HG03571 (cell line): ENCODE data around the gene AURKAIP1.
"Not testable (repeated sequence)": the region's sequence is repeated elsewhere in the genome, so short reads cannot be mapped to it uniquely, and the experiment has no call there.

Experiments
- ATAC-seq: cut with Tn5 transposase; IDR thresholded peaks from one replicate; pipeline ENCODE4 v1.9.1; 2021; ENCODE audit not compliant: unreplicated experiment

Gene AURKAIP1

DNA sequence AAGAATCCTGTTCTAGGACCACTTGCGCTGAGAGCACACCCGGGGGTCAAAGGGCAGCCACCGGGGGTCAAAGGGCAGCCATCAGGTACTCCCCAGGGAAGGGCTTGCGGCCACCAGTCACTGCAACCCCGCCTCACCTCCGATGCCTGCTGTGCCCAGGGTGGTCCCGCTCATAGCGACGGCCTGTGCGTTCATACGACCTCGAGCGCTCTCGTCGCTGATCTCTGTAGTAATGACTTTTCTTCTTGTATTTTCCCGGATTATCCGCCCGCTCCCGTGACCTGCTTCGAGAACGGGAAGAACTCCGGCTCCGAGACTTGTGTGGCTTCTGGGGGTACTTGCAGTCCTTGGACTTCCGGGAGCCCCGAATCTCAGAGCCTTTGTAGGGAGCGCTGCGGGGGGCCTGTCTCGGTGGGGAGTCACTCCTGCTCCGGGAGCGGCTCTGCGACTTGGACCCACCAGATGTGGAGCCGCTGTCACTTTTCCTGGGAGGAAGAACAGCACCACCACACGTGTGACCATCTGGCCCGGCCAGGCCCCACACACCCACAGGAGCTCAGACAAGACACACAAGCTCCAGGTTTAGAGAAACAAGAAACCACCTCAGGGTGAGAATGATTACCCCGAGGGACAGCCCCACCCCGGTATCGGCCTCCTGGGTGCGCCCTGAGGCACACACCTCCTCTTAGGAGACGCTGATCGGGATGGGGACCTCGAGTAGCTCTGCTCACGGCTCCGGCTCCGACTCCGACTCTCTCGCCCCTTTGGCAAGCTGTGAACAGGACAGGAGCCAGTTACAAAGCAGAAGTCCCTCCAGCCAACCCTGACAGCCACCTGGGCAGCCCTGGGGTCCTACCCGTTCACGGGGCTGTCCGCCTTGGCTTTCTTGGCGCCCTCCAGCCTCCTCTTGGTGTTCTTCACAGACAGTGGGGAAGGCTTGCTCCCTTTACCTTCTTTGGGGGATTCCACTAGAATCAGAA, 12.4 kb upstream of the AURKAIP1 start:
- ATAC-seq, result no peak

DNA sequence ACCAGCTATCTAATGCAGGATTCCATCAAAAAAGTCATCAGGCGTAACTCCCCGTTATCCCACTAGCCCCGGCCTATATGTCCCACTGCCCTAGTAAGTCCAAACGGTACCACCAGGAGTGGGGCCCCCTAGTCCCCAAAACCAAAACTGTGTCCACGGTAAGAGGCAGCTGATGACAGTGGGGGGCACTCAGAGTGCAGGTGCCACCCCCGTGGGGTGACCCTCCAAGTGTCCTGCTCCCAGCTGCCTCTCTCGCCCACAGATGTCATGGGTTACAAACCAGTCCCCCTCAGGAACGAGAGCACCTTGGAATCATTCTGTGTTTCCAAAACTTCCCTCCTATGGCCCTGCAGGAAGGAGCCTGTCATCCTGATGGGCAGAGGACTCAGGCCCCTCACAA, 10.9 kb upstream of the AURKAIP1 start:
- no peak for ATAC-seq

DNA sequence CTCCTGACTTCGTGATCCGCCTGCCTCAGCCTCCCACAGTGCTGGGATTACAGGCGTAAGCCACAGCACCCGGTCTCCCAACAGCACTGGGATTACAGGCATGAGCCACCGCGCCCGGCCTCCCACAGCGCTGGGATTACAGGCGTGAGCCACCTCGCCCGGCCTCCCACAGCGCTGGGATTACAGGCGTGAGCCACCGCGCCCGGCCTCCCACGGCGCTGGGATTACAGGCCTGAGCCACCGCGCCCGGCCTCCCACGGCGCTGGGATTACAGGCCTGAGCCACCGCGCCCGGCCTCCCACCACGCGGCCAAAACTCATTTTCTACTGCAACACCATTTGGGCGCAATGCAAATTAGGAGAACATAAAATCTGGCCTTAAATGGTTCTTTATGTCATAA, 10.3 kb upstream of the AURKAIP1 start:
- not testable (repeated sequence) for ATAC-seq

DNA sequence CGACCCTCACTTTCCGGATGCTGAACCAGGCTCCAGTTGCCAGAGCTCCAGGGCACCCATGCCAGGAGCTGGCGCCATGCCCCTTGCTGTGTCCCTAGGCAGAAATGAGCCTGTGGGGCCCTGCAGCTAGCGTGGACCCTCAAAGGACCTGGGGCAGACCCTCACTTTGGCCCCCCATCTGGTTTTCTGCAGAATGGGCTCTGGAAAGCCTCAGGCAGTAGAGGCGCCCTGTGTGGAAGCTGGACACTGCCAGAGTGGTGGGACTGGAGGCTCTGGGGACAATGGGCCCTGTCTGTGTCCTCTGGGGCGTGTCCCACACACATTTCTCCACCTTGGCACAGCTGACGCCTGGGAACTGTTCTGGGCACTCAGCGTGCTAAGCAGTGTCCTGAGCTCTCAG, 6.3 kb upstream of the AURKAIP1 start:
- no peak for ATAC-seq

DNA sequence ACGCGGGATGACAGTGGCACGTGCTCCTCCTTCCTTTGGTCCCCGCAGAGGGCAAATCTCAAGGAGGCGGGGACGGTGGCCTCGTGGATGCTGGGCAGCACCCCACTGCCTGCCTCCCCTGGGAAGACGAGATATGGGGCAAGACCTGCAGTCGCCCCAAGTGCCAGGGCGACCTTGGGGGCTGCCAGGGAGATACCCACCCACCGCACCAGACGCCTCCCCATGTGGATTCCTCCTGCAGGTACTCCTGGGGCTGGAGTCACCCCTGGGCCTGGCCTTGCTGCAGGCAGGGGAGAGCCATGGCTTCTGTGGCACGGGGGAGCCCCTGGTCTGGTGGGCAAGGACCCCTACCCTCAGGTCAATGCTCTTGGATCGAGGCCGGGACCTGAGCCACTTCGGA, 5.9 kb upstream of the AURKAIP1 start:
- ATAC-seq, result no peak

DNA sequence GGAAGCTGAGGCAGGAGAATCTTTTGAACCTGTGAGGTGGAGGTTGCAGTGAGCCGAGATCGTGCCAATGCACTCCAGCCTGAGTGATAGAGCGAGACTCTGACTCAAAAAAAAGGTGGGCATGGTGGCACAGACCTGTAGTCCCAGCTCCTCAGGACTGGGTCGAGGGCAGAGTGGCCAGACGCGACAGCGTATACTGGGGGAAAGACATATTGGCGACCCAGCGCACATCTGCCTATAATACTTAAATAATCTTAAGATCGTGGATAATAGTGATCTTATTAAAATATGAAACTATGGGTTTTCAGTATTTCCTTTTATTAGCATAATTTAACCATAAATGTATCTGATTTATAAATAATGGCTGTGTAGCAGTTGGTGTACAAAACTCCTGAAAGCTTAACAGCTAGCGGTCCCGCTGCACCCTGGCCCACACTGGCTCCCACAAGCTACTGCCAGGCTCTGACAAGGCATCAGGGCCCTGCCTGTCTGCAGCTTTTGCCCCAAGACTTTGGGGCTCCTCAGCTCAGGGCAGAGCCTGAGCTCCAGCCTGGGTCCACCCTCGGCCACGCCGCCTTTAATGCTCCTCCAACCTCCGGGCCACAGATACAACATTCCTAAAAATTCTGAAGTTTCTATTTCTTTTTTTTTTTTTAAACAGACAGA, 2.7 kb upstream of the AURKAIP1 start:
- no peak for ATAC-seq

DNA sequence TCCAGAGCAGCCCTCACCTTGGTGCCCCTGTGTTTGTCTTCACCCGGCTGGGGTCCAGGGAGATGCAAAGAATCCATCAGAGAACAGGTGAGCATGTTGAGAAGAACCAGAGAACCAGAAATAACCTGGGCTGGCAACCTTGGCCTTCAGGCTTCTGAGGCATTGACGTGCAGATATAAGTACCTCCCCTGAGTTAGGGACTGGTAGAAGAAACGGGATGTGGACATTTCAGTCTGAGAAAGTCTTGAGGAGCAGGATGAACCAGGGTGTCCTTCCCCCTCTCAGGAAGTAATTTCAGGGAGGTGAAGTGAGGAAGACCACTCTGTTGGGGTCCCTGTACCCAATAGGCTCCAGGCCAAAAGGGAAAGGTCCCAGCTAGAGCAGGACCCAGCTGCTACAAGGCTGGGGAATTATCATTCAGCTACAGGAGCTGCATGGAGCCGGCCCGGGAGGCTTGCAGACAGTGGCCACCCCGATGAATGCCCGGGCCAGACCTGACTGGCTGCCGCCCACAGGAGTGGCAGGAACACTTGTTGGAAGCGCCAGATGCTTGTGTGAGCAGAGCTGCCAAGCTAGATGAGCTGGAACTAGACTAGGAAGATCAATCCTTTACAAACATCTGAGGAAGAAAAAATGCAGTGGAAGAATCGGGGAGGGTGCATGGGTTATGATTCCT, 1.7 kb upstream of the AURKAIP1 start:
- ATAC-seq, result no peak

DNA sequence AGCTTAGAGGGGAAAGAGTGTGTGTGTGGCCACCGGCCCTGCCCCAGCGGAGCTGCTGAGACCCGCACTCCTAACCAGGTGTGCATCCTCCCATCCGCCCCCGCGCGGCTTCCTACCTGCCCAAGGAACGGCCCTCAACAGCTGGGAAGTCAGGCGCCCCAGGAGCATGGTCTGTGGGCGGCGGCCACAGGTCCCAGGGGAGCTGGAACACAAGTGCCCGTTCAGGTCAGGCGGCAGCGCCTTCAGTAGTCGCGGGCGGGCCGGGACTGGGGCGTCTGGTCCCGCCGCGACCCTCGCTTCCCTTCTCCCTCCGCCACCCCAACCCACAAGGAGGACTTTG, 448 bp downstream of the AURKAIP1 start:
- peak; percentile 1 for ATAC-seq

DNA sequence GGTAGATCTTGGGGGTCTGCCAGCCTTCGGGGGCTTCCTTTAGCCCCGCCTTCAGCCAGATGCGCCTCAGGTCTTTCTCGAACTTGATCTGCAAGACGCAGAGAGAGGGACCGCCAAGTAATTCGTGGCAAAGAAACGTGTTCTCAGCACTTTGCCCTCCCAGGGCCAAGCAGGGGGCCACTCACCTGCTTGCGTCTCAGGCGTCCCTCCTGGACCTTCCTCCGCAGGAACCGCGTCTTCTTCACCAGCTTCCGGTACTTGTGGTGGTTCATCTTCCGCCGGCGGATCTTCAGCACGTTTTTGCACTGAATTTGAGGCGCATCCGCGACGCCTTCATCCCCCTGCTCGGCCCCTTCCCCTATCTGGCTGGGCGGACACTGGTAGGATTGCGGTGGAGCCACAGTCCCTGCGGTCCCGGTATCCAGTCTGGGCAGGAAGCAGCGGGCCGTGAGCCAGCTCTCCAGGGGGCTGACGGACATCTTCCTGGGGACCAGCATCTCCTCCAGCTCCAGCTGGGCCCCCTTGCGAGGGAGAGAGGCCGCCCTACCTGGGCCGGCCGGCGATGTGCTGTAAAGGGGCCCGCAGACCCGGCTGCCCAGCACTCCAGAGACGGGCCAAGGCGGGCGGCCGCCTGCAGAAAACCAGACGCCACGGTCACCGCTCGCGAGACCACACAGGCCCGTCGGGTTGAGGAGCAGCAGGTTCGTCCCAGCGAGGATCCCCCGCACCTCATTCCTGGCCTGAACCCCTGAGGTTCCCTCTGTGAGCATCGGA, 1.0 kb downstream of the AURKAIP1 start:
- no peak for ATAC-seq

DNA sequence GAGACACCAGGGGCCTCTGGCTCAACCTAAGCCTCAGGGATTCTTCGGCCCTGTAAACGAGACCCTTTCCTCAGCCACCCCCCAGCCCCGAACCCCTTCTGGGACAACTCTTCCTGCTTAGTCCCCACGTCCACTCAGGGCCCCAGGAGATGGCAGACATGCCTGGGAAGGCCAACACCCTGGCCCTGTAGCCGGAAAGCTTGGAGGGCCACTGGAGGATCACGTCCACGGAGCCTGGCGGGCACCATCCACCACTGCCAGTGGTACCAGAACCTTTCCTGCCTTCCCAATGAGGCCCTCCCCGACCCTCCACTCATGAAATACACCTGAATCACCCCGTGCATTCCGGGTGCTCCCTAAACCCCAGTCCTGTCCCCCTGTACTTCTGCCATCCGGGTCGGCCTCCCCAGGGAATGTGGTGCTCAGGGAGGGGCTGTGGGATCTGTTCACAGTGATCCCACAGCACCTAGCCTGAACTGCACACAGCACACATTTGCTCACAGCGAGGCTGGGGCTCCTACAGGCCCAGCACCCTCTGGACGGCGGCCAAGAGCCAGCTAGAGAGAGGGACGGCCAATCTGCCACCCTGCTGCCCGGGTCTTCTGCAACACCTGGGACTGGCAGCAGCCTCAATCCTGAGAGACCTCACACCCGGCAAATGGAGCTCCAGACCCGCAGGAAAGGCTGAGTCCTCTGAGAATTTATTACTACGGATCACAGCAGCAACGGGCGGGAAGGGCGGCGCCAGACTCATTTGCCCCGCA, 1.8 kb downstream of the AURKAIP1 start:
- ATAC-seq, result no peak

DNA sequence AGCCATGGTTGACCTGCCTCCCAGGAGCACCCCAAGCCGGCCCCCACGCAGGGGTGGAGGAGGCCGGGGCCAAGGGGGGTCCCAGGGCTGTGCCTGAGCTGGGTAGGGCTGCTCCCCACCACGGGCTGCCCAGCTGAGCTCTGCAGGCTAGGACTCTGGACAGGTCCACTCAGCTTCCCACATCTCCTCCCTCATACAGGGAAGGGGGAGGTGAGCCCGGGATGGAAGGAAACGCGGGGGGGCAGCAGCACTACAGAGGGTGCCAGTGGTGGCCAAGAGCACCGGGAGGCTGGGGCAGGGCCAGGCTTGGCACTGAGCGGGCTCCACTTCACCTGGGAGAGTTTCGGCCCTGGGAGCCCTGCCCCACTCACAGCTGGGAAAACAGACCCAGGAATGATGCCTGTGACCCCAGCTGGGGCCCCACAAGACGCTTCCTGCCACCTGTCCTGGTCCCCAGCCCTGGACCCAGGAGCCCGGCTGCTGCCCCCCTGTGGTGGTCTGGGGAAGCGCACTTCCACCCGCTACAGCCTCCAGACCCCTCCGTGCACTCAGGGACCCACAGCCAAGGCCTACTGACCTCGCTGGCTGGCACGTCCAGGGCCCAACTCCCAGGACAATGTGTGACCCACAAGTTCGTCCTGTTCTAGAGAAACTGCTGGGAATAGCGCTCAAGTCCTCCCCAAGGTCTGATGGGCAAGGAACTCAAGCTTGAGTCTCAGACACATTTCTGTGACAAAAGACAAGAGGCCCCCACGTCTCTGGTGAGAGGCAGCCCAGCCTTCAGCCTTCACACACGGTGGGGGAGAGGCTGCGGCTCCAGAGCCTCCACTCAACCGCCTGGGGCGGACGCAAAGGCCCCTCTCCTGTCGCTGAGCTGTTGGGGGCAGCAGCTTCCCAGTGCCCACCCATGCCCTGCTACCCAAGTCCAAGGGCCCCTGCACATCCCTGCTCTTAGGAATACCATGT, 3.0 kb downstream of the AURKAIP1 start:
- no peak for ATAC-seq

DNA sequence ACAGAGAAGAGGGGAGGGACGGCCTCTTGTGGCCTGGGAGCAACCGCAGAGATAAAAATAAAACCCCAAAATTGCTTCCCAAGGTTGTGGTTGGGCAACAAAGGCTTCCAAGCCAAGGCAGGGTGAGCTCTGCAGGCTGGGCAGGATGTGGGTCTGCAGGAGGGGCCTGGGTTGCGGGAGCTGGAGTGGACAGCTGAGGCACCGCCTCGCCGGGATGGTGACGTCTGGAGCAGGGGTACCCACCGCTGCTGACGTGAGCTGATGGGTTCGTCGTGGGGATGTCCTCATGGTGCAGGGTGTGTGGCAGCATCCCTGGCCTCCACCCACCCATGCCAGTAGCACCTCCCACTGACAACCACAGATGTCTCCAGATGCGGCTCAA, 3.7 kb downstream of the AURKAIP1 start:
- no peak for ATAC-seq

DNA sequence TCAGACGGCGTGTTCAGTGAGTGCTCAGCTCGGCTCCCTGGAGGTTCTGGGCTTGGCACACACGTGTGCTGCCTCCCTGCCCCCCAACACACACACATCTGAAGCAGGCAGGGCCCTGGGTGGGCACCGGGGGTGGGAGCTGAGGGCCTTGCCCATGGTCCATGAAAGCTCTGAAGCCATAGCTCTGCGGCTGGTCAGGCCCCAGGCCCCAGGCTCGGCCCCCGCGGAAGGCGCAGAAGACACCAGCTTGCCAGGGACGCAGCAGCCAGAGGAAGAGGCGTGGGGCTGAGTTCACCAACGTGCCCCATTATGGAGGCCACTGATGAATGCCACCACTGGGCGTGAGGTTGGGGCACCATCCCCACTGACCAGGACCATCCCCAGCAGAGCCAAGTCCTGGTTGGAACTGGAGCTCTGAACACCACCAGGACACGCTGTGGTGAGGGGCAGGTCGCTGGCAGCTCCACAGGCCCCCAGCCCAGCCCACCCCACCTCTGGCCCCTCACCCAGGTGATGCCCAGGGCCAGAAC, 4.2 kb downstream of the AURKAIP1 start:
- ATAC-seq, result no peak

DNA sequence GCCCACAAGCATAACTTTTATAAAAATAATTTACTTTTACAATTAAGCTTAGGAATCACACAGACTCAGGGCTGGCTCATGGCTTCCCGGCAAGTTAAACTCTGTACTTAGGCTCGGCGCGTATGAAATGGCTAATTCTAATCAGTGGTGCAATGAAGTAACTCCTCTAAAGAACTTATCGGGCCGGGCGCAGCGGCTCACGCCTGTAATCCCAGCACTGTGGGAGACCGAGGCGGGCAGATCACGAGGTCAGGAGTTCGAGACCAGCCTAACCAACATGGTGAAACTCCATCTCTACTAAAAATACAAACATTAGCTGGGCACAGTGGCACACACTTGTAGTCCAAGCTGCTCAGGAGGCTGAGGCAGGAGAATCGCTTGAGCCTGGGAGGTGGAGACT, 4.9 kb downstream of the AURKAIP1 start:
- ATAC-seq, result not testable (repeated sequence)

DNA sequence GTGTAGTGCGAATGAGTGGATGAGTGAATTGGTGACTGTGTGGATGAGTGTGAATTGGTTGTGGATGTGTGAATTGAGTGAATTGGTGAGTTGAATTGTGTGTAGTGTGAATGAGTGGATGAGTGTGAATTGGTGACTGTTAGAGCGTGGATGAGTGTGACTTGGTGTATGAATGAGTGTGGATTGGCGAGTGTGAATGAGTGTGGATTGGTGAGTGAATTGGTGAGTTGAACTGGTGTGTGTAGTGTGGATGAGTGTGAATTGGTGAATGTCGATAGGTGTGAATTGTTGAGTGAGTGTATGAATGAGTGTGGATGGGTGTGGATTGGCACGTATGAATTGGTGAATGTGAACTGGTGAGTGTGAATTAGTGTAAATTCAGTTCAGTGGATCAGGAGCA, 7.7 kb downstream of the AURKAIP1 start:
- no peak for ATAC-seq

DNA sequence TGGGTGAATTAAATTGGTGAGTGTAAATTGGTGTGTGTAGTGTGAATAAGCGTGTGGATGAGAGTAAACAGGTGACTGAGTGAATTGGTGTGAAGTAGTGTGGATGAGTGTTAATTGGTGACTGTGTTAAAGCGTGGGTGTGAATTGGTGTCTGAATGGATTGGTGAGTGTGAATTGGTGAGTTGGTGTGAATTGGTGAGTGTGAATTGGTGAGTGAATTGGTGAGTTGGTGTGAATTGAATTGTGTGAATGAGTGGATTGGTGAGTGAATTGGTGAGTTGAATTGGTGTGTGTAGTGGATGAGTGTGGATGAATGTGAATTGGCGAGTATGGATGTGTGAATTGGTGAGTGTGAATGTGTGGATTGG, 8.3 kb downstream of the AURKAIP1 start:
- no peak for ATAC-seq

DNA sequence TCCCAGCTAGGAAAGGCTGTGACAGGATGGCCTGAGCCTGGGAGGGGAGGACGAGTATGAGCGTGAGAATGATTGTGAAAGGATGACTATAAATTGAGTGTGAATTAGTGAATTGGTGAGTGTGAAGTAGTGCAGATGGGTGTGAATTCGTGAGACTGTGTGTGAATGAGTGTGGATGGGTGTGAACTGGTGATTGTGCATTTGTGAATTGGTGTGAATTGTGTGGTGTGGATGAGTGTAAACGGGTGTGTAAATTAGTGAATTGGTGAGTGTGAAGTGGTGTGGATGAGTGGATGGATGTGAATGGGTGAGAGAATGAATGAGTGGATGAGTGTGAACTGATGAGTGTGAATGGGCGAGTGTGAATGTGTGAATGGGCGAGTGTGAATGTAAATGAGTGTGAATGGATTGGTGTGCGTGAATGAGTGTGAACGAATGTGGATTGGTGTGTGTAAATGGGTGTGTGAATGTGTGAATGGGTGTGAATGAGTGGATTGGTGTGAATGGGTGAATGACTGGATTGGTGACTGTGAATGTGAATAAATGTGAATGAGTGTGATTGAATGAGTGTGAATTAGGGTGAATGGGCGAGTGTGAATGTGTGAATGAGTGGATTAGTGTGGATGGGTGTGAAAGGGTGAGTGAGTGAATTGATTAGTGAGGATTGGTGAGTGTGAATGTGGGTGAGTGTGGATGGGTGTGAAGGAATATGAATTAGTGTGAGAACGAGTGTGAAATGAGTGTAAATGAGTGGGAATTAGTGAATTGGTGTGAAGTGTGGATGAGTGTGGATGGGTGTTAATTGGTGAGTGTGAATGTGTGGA, 8.9 kb downstream of the AURKAIP1 start:
- no peak for ATAC-seq

DNA sequence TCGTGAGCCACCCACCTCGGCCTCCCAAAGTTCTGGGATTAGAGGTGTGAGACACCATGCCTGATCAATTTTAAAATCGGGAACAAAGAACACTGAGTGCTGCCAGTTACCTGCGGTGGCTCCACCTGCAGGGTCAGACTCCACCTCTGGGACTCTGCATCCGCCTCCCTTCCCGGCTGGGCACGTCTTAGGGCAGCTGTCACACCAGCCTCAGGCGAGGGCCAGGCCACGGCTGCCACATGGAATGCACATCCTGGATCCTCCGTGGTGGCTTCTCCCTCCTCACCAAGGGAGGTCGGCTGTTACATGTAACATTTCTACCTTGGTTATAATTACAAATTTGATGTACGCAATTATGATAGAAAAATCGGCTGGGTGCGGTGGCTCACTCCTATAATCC, 10.7 kb downstream of the AURKAIP1 start:
- no peak for ATAC-seq
